ENCODE data around the gene GABPA. TPM values are rescaled to one million over a fixed set of nuclear protein-coding genes. Genes with fewer than 3 reads are reported as not detected.

The GABPA gene
- total RNA-seq, 1 experiment from 2014 or later = 20.4 TPM

GRCh38 chr21:25811186-25811585, 76.4 kb downstream of the GABPA start:
- H4K20me1 ChIP-seq (ENCODE audit: control insufficient read depth, insufficient read depth, insufficient read length) = no peaks in the 10 kb centered on the region
- no peaks in the 10 kb centered on the region for H3K23me2 ChIP-seq (ENCODE audit: insufficient read length, low read depth, low read length, poor library complexity, severe bottlenecking)
- H3K4me2 ChIP-seq (ENCODE audit: insufficient read depth, insufficient read length, low read length) = no peak overlapping the region
- no peak overlapping the region for H2BK15ac ChIP-seq (ENCODE audit: low read depth, low read length)
- no peak overlapping the region for H3K14ac ChIP-seq (ENCODE audit: insufficient read depth, low read length)
- Mint-ChIP-seq H3K4me1 (peaks cover 3 to 4% of the 10 kb centered on the region in 2 experiments; a peak in 2 of 4 replicates), H3K27me3 (ENCODE audit: low read depth) (no peaks in the 10 kb centered on the region; the same call in 1 of the 2 replicates), H3K27ac (no peak overlapping the region), H3K9me3 (no peaks in the 10 kb centered on the region), H3K4me3 (no peak overlapping the region), H3K36me3 (ENCODE audit: insufficient read depth in 1 of 3, low read depth in 3 of 3) (no peaks in the 10 kb centered on the region)
- no peak overlapping the region for H3K27ac ChIP-seq (ENCODE audit: insufficient read length, low read depth, low read length)
- no peak overlapping the region for H4K8ac ChIP-seq (replicated peaks; ENCODE audit: insufficient read length, low read depth, low read length)
- H3K79me1 ChIP-seq (ENCODE audit: insufficient read depth, low read depth, low read length, poor library complexity, severe bottlenecking) = no peaks in the 10 kb centered on the region
- no peak overlapping the region for H2BK20ac ChIP-seq (ENCODE audit: low read depth, low read length, poor library complexity, severe bottlenecking)
- no peak overlapping the region for H2BK5ac ChIP-seq (ENCODE audit: insufficient read length, low read length)
- no peak overlapping the region for H4K5ac ChIP-seq (ENCODE audit: insufficient read length, low read depth, low read length)
- no peak overlapping the region for H2BK12ac ChIP-seq (ENCODE audit: insufficient read length, low read depth, low read length)
- no peak overlapping the region for H2AFZ ChIP-seq (ENCODE audit: low read length)
- H3K79me2 ChIP-seq (ENCODE audit: insufficient read depth, low read length) = no peaks in the 10 kb centered on the region
- TF ChIP-seq CTCF (conservative IDR thresholded peaks at IDR 0.05) = no peak
- no peaks in the 10 kb centered on the region for H3K4me1 ChIP-seq (ENCODE audit: insufficient read depth, low read length)
- H3K18ac ChIP-seq (ENCODE audit: insufficient read length, low read depth, low read length) = no peak overlapping the region
- H3K4ac ChIP-seq (ENCODE audit: low read depth, low read length) = no peak overlapping the region
- no peaks in the 10 kb centered on the region for H3K9me3 ChIP-seq (ENCODE audit: control insufficient read depth, low read depth, low read length)
- no peak for DNase-seq
- no peak overlapping the region for H3K9ac ChIP-seq (ENCODE audit: extremely low read depth, insufficient read length, low read length)
- H4K91ac ChIP-seq (ENCODE audit: insufficient read length, low read depth, low read length) = no peak overlapping the region
- H2AK5ac ChIP-seq (ENCODE audit: insufficient read length, low read length) = no peak overlapping the region
- H3K23ac ChIP-seq (ENCODE audit: insufficient read length, low read depth, low read length) = no peak overlapping the region
- no CpG with 5 or more reads among the region's 1 CpG for WGBS (ENCODE audit: extremely low coverage, insufficient read length, low lambda C conversion rate)
- no peaks in the 10 kb centered on the region for H3K27me3 ChIP-seq (ENCODE audit: insufficient read depth, low read length)
- H3T11ph ChIP-seq (ENCODE audit: low read length) = no peak overlapping the region
- no peak overlapping the region for H2BK120ac ChIP-seq (ENCODE audit: low read depth, low read length, poor library complexity, severe bottlenecking)
- no peak overlapping the region for H3K56ac ChIP-seq (ENCODE audit: insufficient read length, low read depth, low read length)

All from H9 (cell line).